Natural killer cell (primary cell): ENCODE measurements around the gene GRIN3B. TPM values are rescaled to one million over a fixed set of nuclear protein-coding genes. Genes with fewer than 3 reads are reported as not detected.

Source experiments
- ATAC-seq, 3 donors: fragments of 150-1000 bp in 2 of 3; fragments of 200-7000 bp in 1 of 3; cut with Tn5 transposase; 1 replicate in 1 of 3; 2 replicates in 2 of 3; pipeline ENCODE4 v1.10.0; 2021; ENCODE audit warnings: mild to moderate bottlenecking in 2 of 3, moderate library complexity in 2 of 3
- DNase-seq, 2 donors: peaks; one replicate each; pipeline versions ENCODE4 v3.0.0 to v3.0.0-alpha.2; 2013 to 2021; ENCODE audit warnings: mixed read lengths in 1 of 2
- H3K27ac ChIP-seq: one replicate; pipeline ENCODE4 v1.5.1; 2013; ENCODE audit warnings: mild to moderate bottlenecking, low read length
- H3K27me3 ChIP-seq: one replicate; pipeline ENCODE4 v1.6.1; 2013; ENCODE audit warnings: low read length; ENCODE audit not compliant: control insufficient read depth, insufficient read depth
- H3K36me3 ChIP-seq: one replicate; pipeline ENCODE4 v1.6.1; 2013; ENCODE audit warnings: low read length; ENCODE audit not compliant: control insufficient read depth, insufficient read depth
- H3K4me1 ChIP-seq: one replicate; pipeline ENCODE4 v1.6.1; 2013; ENCODE audit warnings: low read length; ENCODE audit not compliant: control insufficient read depth, insufficient read depth
- H3K4me3 ChIP-seq: one replicate; pipeline ENCODE4 v1.5.1; 2013; ENCODE audit warnings: low read length
- H3K9me3 ChIP-seq: one replicate; pipeline ENCODE4 v1.6.1; 2013; ENCODE audit warnings: low read length; ENCODE audit not compliant: control insufficient read depth, insufficient read depth
- H3K27ac Mint-ChIP-seq, 2 donors: one replicate each; pipeline ENCODE4 v1.8.0; 2022; ENCODE audit warnings: mild to moderate bottlenecking in 2 of 2, mixed read lengths in 2 of 2, moderate library complexity in 1 of 2
- H3K27me3 Mint-ChIP-seq, 2 donors: one replicate each; pipeline ENCODE4 v1.8.0; 2022; ENCODE audit warnings: low read depth in 2 of 2, mixed read lengths in 2 of 2
- H3K36me3 Mint-ChIP-seq: one replicate; pipeline ENCODE4 v1.8.0; 2022; ENCODE audit warnings: mixed read lengths
- H3K4me1 Mint-ChIP-seq, 2 donors: one replicate each; pipeline ENCODE4 v1.8.0; 2022; ENCODE audit warnings: mixed read lengths in 2 of 2
- H3K4me3 Mint-ChIP-seq: one replicate; pipeline ENCODE4 v1.8.0; 2022; ENCODE audit warnings: mild to moderate bottlenecking, moderate library complexity, mixed read lengths
- H3K9me3 Mint-ChIP-seq, 2 donors: one replicate each; pipeline ENCODE4 v1.8.0; 2022; ENCODE audit warnings: mixed read lengths in 2 of 2
- CTCF ChIP-seq: fragments of 200-600 bp; IDR thresholded peaks from one replicate; pipeline ENCODE4 v1.8.0; 2022; ENCODE audit warnings: antibody characterized with exemption
- WGBS: methylation state at CpG from one replicate; pipeline ENCODE4 v1.1.7; 2013; ENCODE audit warnings: missing lambda C conversion rate; ENCODE audit not compliant: insufficient coverage; 5-methylcytosine and 5-hydroxymethylcytosine counted together
- intact Hi-C: fragments of 100-400 bp; cut with micrococcal nuclease; formaldehyde crosslinking; loops from one replicate; pipeline ENCODE4 v1.14.2; 2022
- total RNA-seq, 4 donors: library from RNA; stranded (reverse); fragments of 120-200 nt in 1 of 4; gene quantifications; one replicate each; pipeline versions ENCODE4 v1.2.3 to v1.2.4, GENCODE V29; 2013 to 2022

The GRIN3B gene
- total RNA-seq, 3 donors from 2014 or later (not counting 1 experiment from before 2014, with no cell fraction given), result 0.09 to 0.15 TPM; not detected in 1

GRCh38 chr19:1040476-1041271, 40.5 kb downstream of the GRIN3B start:
- intact Hi-C loops, result loop anchor here (2.0 kb wide), 1 partner anchor 20 kb away; the partner anchor contains the start of genes RNU6-2 and TMEM259
- Histone ChIP-seq H3K4me1 (peaks cover 62% of the 10 kb centered on the region), H3K36me3 (peaks cover 43% of the 10 kb centered on the region)

GRCh38 chr19:1041272-1041834, 41.1 kb downstream of the GRIN3B start:
- WGBS, result 62% methylated on average over 26 of the region's 26 CpGs
- H3K27ac Mint-ChIP-seq, result no peak overlapping the region
- no peaks in the 10 kb centered on the region for H3K27me3 ChIP-seq
- no peak for TF ChIP-seq CTCF
- peaks cover 40% of the 10 kb centered on the region for H3K36me3 ChIP-seq
- no peaks in the 10 kb centered on the region for H3K36me3 Mint-ChIP-seq
- no peaks in the 10 kb centered on the region for H3K27me3 Mint-ChIP-seq
- intact Hi-C loops, result loop anchor here (2.0 kb wide), 1 partner anchor 21 kb away; the partner anchor contains the start of genes RNU6-2 and TMEM259
- H3K9me3 ChIP-seq, result no peaks in the 10 kb centered on the region
- no peak overlapping the region for H3K27ac ChIP-seq
- H3K4me1 ChIP-seq, result peaks cover 59% of the 10 kb centered on the region
- DNase-seq (peak in 1 of 2 donors; percentile 22), ATAC-seq (no peak)
- H3K4me3 ChIP-seq, result peak overlapping the region; percentile 83
- H3K4me1 Mint-ChIP-seq, result peaks cover 39 to 52% of the 10 kb centered on the region in 2 donors
- H3K9me3 Mint-ChIP-seq, result no peaks in the 10 kb centered on the region
- H3K4me3 Mint-ChIP-seq, result peak overlapping the region; percentile 98

More at GRCh38 chr19:1040476-1041271, 40.5 kb downstream of the GRIN3B start:
- Mint-ChIP-seq H3K4me3 (peak overlapping the region; percentile 98), H3K36me3 (no peaks in the 10 kb centered on the region), H3K4me1 (peaks cover 39 to 53% of the 10 kb centered on the region in 2 donors), H3K27ac (peak overlapping the region; percentile 85 to 92), H3K27me3 (no peaks in the 10 kb centered on the region), H3K9me3 (no peaks in the 10 kb centered on the region)
- Histone ChIP-seq H3K9me3 (no peaks in the 10 kb centered on the region), H3K27ac (peak overlapping the region; percentile 34), H3K4me3 (peak overlapping the region; percentile 83), H3K27me3 (no peaks in the 10 kb centered on the region)
- peak; percentile 52 to 58 (median 56) for ATAC-seq
- DNase-seq, result peak; percentile 81 to 94
- no peak for TF ChIP-seq CTCF
- WGBS, result 3% methylated on average over 27 of the region's 27 CpGs

GRCh38 chr19:1041835-1042685, 41.8 kb downstream of the GRIN3B start:
- Mint-ChIP-seq H3K36me3 (no peaks in the 10 kb centered on the region), H3K27ac (no peak overlapping the region), H3K9me3 (no peaks in the 10 kb centered on the region), H3K4me1 (peaks cover 39 to 48% of the 10 kb centered on the region in 2 donors), H3K4me3 (peak overlapping the region; percentile 17), H3K27me3 (no peaks in the 10 kb centered on the region)
- peaks cover 39% of the 10 kb centered on the region for H3K36me3 ChIP-seq
- no peaks in the 10 kb centered on the region for H3K9me3 ChIP-seq
- DNase-seq (no peak), ATAC-seq (no peak)
- WGBS, result 94% methylated on average over 43 of the region's 43 CpGs
- intact Hi-C loops, result loop anchor here (2.0 kb wide), 1 partner anchor 21 kb away; the partner anchor contains the start of genes RNU6-2 and TMEM259
- peaks cover 59% of the 10 kb centered on the region for H3K4me1 ChIP-seq
- no peak overlapping the region for H3K4me3 ChIP-seq
- H3K27ac ChIP-seq, result no peak overlapping the region
- no peak for TF ChIP-seq CTCF
- no peaks in the 10 kb centered on the region for H3K27me3 ChIP-seq
